HepG2 (cell line): ENCODE data around the gene USE1. TPM values are rescaled to one million over a fixed set of nuclear protein-coding genes. Genes with fewer than 3 reads are reported as not detected.
A peak's percentile ranks its signal among the peaks of the same experiment; 100 is the strongest.

Experiments used
- GABPB1 ChIP-seq: IDR thresholded peaks from 2 replicates; pipeline ENCODE4 v1.6.1; 2016; ENCODE audit warnings: mild to moderate bottlenecking, missing genetic modification reagents, moderate library complexity, missing compliant biosample characterization
- HMGXB3 ChIP-seq: sonication (generic); formaldehyde crosslinking; IDR thresholded peaks from 2 replicates; pipeline ENCODE4 v1.4.0; 2020; ENCODE audit warnings: missing genetic modification reagents, borderline replicate concordance
- KDM5A ChIP-seq: fragments of 200-600 bp; sonication (generic); IDR thresholded peaks from 2 replicates; pipeline ENCODE4 v1.7.0; 2018; ENCODE audit warnings: antibody characterized with exemption, mild to moderate bottlenecking, low read length, borderline replicate concordance
- LCORL ChIP-seq, 2 experiments: fragments of 450-650 bp in 1 of 2; sonication (generic) in 1 of 2; formaldehyde crosslinking in 1 of 2; IDR thresholded peaks; 2 replicates each; pipeline versions ENCODE4 v1.5.0 to v1.6.1; 2017 to 2020; ENCODE audit warnings: antibody characterized with exemption in 1 of 2, missing genetic modification reagents in 1 of 2
- ZFP82 ChIP-seq: sonication (generic); formaldehyde crosslinking; IDR thresholded peaks from 2 replicates; pipeline ENCODE4 v1.5.1; 2020; ENCODE audit warnings: mild to moderate bottlenecking, missing genetic modification reagents, borderline replicate concordance
- ZNF205 ChIP-seq: IDR thresholded peaks from 2 replicates; pipeline ENCODE4 v1.6.1; 2018; ENCODE audit warnings: missing biosample characterization, missing genetic modification reagents
- ZNF24 ChIP-seq: fragments of 450-650 bp; IDR thresholded peaks from 2 replicates; pipeline ENCODE4 v1.6.1; 2017; ENCODE audit warnings: antibody characterized with exemption, mild to moderate bottlenecking
- ZNF264 ChIP-seq: sonication (generic); formaldehyde crosslinking; IDR thresholded peaks from 2 replicates; pipeline ENCODE4 v1.4.0; 2020; ENCODE audit warnings: missing genetic modification reagents
- ZNF34 ChIP-seq: sonication (generic); formaldehyde crosslinking; IDR thresholded peaks from 2 replicates; pipeline ENCODE4 v1.4.0; 2020; ENCODE audit warnings: mild to moderate bottlenecking, missing genetic modification reagents, borderline replicate concordance
- ZNF512B ChIP-seq: sonication (generic); formaldehyde crosslinking; IDR thresholded peaks from 2 replicates; pipeline ENCODE4 v1.5.1; 2020; ENCODE audit warnings: missing genetic modification reagents, mild to moderate bottlenecking, borderline replicate concordance
- ZNF775 ChIP-seq: sonication (generic); formaldehyde crosslinking; IDR thresholded peaks from 2 replicates; pipeline ENCODE4 v1.4.0; 2020; ENCODE audit warnings: missing genetic modification reagents, mild to moderate bottlenecking, moderate library complexity, borderline replicate concordance
- polyA plus RNA-seq, 8 experiments: library from polyadenylated mRNA; depleted of rRNA in 3 of 8; stranded (reverse) in 7 of 8; unstranded in 1 of 8; fragments of >200 nt; fragmentation: Illumina TruSeq in 4 of 8; extraction: Trizol in 4 of 8; gene quantifications; 2 replicates each; pipeline versions ENCODE4 v1.2.1 to v1.2.3, GENCODE V29; 2011 to 2016; ENCODE audit warnings: low read depth in 4 of 8, missing spikeins in 1 of 8, mixed read lengths in 1 of 8; ENCODE audit not compliant: insufficient read depth in 1 of 8
- total RNA-seq, 5 experiments: library from RNA; depleted of rRNA; stranded (reverse); fragments of >200 nt; fragmentation: Illumina TruSeq; extraction: Trizol; gene quantifications; 2 replicates each; pipeline ENCODE4 v1.2.3, GENCODE V29; 2016; ENCODE audit warnings: low read depth in 1 of 5
- TF ChIP-seq, protein P1 (sequence below): sonication (generic); formaldehyde crosslinking; IDR thresholded peaks from 2 replicates; pipeline ENCODE4 v1.8.0; 2022; ENCODE audit warnings: missing genetic modification reagents, mild to moderate bottlenecking, moderate library complexity, borderline replicate concordance
- TF ChIP-seq, protein P2 (sequence below): IDR thresholded peaks from 2 replicates; pipeline ENCODE4 v1.6.1; 2018; ENCODE audit warnings: missing genetic modification reagents
- TF ChIP-seq, protein P3 (sequence below): sonication (generic); formaldehyde crosslinking; conservative IDR thresholded peaks from 2 replicates; pipeline ENCODE4 v1.8.1; 2023; ENCODE audit warnings: missing genetic modification reagents

The USE1 gene
- total and polyA plus RNA-seq, 2 of the 13 experiments (the other 11 are each of a cell fraction or from before 2014, with no cell fraction given) = 9.9 to 17.6 TPM

GRCh38 chr19:17243830-17244617, 28.9 kb downstream of the USE1 start (continued):
- TF ChIP-seq ZNF512B (CRISPR knock-in tag) (0 out of 2 replicates have a peak, but pooled peaks have one; percentile 56), KDM5A (peak; percentile 46; the same call in 1 of the 2 replicates), ZNF775 (no peak), ZNF24 (no peak), ZNF34 (CRISPR knock-in tag) (no peak), LCORL (IDR thresholded peaks at IDR 0.05) (no peak), LCORL (CRISPR knock-in tag; IDR thresholded peaks at IDR 0.05) (peak; percentile 50; the same call in 1 of the 2 replicates), ZNF205 (CRISPR knock-in tag) (peak; percentile 67; the same call in 1 of the 2 replicates), HMGXB3 (CRISPR knock-in tag) (no peak), ZFP82 (CRISPR knock-in tag) (peak; percentile 39; the same call in 1 of the 2 replicates), GABPB1 (peak; percentile 72), ZNF264 (0 out of 2 replicates have a peak, but pooled peaks have one; percentile 56)
- TF ChIP-seq, protein P1, sequence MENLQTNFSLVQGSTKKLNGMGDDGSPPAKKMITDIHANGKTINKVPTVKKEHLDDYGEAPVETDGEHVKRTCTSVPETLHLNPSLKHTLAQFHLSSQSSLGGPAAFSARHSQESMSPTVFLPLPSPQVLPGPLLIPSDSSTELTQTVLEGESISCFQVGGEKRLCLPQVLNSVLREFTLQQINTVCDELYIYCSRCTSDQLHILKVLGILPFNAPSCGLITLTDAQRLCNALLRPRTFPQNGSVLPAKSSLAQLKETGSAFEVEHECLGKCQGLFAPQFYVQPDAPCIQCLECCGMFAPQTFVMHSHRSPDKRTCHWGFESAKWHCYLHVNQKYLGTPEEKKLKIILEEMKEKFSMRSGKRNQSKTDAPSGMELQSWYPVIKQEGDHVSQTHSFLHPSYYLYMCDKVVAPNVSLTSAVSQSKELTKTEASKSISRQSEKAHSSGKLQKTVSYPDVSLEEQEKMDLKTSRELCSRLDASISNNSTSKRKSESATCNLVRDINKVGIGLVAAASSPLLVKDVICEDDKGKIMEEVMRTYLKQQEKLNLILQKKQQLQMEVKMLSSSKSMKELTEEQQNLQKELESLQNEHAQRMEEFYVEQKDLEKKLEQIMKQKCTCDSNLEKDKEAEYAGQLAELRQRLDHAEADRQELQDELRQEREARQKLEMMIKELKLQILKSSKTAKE (CRISPR knock-in tag) = peak; percentile 98
- TF ChIP-seq, protein P2, sequence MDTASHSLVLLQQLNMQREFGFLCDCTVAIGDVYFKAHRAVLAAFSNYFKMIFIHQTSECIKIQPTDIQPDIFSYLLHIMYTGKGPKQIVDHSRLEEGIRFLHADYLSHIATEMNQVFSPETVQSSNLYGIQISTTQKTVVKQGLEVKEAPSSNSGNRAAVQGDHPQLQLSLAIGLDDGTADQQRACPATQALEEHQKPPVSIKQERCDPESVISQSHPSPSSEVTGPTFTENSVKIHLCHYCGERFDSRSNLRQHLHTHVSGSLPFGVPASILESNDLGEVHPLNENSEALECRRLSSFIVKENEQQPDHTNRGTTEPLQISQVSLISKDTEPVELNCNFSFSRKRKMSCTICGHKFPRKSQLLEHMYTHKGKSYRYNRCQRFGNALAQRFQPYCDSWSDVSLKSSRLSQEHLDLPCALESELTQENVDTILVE (CRISPR knock-in tag) = peak; percentile 22; the same call in 1 of the 2 replicates
- TF ChIP-seq, protein P3, sequence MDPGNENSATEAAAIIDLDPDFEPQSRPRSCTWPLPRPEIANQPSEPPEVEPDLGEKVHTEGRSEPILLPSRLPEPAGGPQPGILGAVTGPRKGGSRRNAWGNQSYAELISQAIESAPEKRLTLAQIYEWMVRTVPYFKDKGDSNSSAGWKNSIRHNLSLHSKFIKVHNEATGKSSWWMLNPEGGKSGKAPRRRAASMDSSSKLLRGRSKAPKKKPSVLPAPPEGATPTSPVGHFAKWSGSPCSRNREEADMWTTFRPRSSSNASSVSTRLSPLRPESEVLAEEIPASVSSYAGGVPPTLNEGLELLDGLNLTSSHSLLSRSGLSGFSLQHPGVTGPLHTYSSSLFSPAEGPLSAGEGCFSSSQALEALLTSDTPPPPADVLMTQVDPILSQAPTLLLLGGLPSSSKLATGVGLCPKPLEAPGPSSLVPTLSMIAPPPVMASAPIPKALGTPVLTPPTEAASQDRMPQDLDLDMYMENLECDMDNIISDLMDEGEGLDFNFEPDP (CRISPR knock-in tag) = no peak
